ENCODE data around the gene PPCDC.

PPCDC gene

GRCh38 chr15:75029378-75030022, 6.1 kb downstream of the PPCDC start:
- TF ChIP-seq CTCF (IDR thresholded peaks at IDR 0.05; ENCODE audit: control extremely low read depth, extremely low read depth, low read depth, missing control alignments): peak; percentile 95
- ChIA-PET CTCF (interaction anchor here (0.7 to 10.7 kb wide), 32 partner anchors 9 to 321 kb away, joined by 3 to 167 read pairs (median 4); partner anchors contain the start of gene C15orf39), POLR2A (interaction anchor here (0.6 kb wide), 1 partner anchor 13 kb away, joined by 3 read pairs; no protein-coding TSS in a partner anchor)
- DNase-seq (ENCODE audit: extremely low spot score): peak; percentile 79

GRCh38 chr15:75030023-75030413, 6.6 kb downstream of the PPCDC start:
- TF ChIP-seq CTCF (IDR thresholded peaks at IDR 0.05; ENCODE audit: control extremely low read depth, extremely low read depth, low read depth, missing control alignments): no peak
- DNase-seq (ENCODE audit: extremely low spot score): no peak
- ChIA-PET CTCF (interaction anchor here (0.7 to 10.7 kb wide), 25 partner anchors 8 to 320 kb away, joined by 3 to 167 read pairs (median 4); partner anchors contain the start of gene C15orf39), POLR2A (interaction anchor here (1.8 kb wide), 1 partner anchor 14 kb away, joined by 5 read pairs; no protein-coding TSS in a partner anchor)

- TF ChIP-seq CTCF (IDR thresholded peaks at IDR 0.05; ENCODE audit: control extremely low read depth, extremely low read depth, low read depth, missing control alignments): no peak
- CTCF ChIA-PET: interaction anchor here (1.0 to 10.7 kb wide), 13 partner anchors 11 to 219 kb away, joined by 3 to 167 read pairs (median 8); partner anchors contain the start of gene C15orf39
Measured at GRCh38 chr15:75030424-75030823, 7.0 kb downstream of the PPCDC start.

GRCh38 chr15:75031848-75032247, 8.5 kb downstream of the PPCDC start:
- DNase-seq (ENCODE audit: extremely low spot score): no peak
- no peak for TF ChIP-seq CTCF (IDR thresholded peaks at IDR 0.05; ENCODE audit: control extremely low read depth, extremely low read depth, low read depth, missing control alignments)
- CTCF ChIA-PET: interaction anchor here (1.9 to 10.7 kb wide), 3 partner anchors 165 to 175 kb away, joined by 8 to 167 read pairs (median 54); partner anchors contain the start of gene C15orf39
- POLR2A ChIA-PET: interaction anchor here (0.6 to 1.8 kb wide), 2 partner anchors 12 to 167 kb away, joined by 3 to 5 read pairs; no protein-coding TSS in a partner anchor

More at GRCh38 chr15:75030424-75030823, 7.0 kb downstream of the PPCDC start:
- no peak for DNase-seq (ENCODE audit: extremely low spot score)
- POLR2A ChIA-PET: interaction anchor here (1.8 kb wide), 1 partner anchor 13 kb away, joined by 5 read pairs; no protein-coding TSS in a partner anchor

GRCh38 chr15:75032395-75032794, 9.0 kb downstream of the PPCDC start:
- POLR2A ChIA-PET: interaction anchor here (0.6 kb wide), 1 partner anchor 145 kb away, joined by 3 read pairs; no protein-coding TSS in a partner anchor
- TF ChIP-seq CTCF (IDR thresholded peaks at IDR 0.05; ENCODE audit: control extremely low read depth, extremely low read depth, low read depth, missing control alignments): no peak

GRCh38 chr15:75033809-75034208, 10.4 kb downstream of the PPCDC start:
- no peak for DNase-seq (ENCODE audit: extremely low spot score)
- ChIA-PET CTCF (interaction anchor here (0.9 to 2.2 kb wide), 10 partner anchors 10 to 241 kb away, joined by 3 to 25 read pairs (median 3); partner anchors contain the start of gene C15orf39), POLR2A (interaction anchor here (0.6 to 1.6 kb wide), 3 partner anchors 9 to 167 kb away, joined by 3 to 7 read pairs (median 4); no protein-coding TSS in a partner anchor)
- TF ChIP-seq CTCF (IDR thresholded peaks at IDR 0.05; ENCODE audit: control extremely low read depth, extremely low read depth, low read depth, missing control alignments): no peak

More at GRCh38 chr15:75032395-75032794, 9.0 kb downstream of the PPCDC start:
- CTCF ChIA-PET: interaction anchor here (10.7 kb wide), 1 partner anchor 174 kb away, joined by 167 read pairs; no protein-coding TSS in a partner anchor
- DNase-seq (ENCODE audit: extremely low spot score): no peak

Data from GM10248 (cell line).